Measurements from ENCODE around the gene PPARA. TPM values are rescaled to one million over a fixed set of nuclear protein-coding genes. Genes with fewer than 3 reads are reported as not detected.

PPARA gene
- polyA plus RNA-seq, 1 donor from 2014 or later, result 0.43 TPM

DNA sequence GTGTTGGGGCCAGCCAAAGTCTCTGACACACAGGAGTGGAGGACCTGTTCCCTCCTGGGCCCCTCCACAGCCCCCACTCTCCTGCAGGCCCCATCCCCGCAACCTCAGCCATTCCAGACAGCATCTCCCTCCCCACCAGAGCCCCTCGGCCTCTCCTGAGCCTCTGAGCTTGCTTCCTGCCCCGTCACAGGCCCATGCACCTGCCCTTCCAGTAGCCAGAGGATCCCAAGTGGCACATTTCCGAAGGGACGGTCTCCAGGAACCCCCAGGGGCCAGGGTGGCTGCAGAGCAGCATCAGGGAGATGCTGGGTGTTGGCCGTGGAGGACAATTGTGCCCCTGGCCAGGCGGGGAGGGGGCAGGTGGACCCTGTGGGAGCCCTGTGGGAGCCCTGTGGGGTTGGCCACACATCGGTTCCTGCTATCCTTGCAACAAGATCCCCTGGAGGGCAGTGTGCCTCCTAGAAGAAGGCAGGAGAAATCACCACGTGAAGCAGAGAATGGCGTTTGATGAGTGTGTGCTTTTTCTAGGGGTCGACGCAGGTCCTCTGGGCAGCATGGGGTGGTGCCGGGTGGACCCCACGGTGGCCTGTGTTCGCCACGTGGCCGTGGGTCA lies 45.3 kb upstream of the PPARA start:
- no peaks in the 10 kb centered on the region for H3K9me3 ChIP-seq (ENCODE audit: low read length)
- no peaks in the 10 kb centered on the region for H4K20me1 ChIP-seq (ENCODE audit: insufficient read depth)
- no peak overlapping the region for H3K4me3 ChIP-seq (ENCODE audit: low read length)
- no peaks in the 10 kb centered on the region for H3F3A ChIP-seq (ENCODE audit: insufficient read depth, low read length, poor library complexity, severe bottlenecking)
- H3K9ac ChIP-seq (ENCODE audit: low read length), result no peak overlapping the region
- no peaks in the 10 kb centered on the region for H3K79me2 ChIP-seq (replicated peaks; ENCODE audit: insufficient read depth, low read length)
- no peaks in the 10 kb centered on the region for H3K36me3 ChIP-seq (ENCODE audit: insufficient read depth, low read length)
- H2AFZ ChIP-seq (ENCODE audit: low read depth, low read length), result no peak overlapping the region
- TF ChIP-seq EP300 (conservative IDR thresholded peaks at IDR 0.05; ENCODE audit: poor library complexity, severe bottlenecking) (no peak), MXI1 (conservative IDR thresholded peaks at IDR 0.05; ENCODE audit: poor library complexity, severe bottlenecking) (no peak), RAD21 (conservative IDR thresholded peaks at IDR 0.05) (no peak), SMC3 (conservative IDR thresholded peaks at IDR 0.05; ENCODE audit: poor library complexity) (no peak)
- no peaks in the 10 kb centered on the region for H3K9me2 ChIP-seq (ENCODE audit: insufficient read depth, low read length)
- H3K27ac ChIP-seq (ENCODE audit: low read length), result no peak overlapping the region
- no peak overlapping the region for H3K4me2 ChIP-seq (ENCODE audit: low read length)
- no peaks in the 10 kb centered on the region for H3K27me3 ChIP-seq (ENCODE audit: insufficient read depth, low read depth, low read length)

GRCh38 chr22:46105494-46106278 lies 44.6 kb upstream of the PPARA start:
- TF ChIP-seq POLR2AphosphoS5 (IDR thresholded peaks at IDR 0.05) (no peak), RAD21 (conservative IDR thresholded peaks at IDR 0.05) (no peak)
- no peaks in the 10 kb centered on the region for H3K27me3 ChIP-seq (ENCODE audit: insufficient read depth, low read depth, low read length)
- H3K27ac ChIP-seq (ENCODE audit: low read length), result no peak overlapping the region
- no peak overlapping the region for H2AFZ ChIP-seq (ENCODE audit: low read depth, low read length)
- no peaks in the 10 kb centered on the region for H3K9me2 ChIP-seq (ENCODE audit: insufficient read depth, low read length)
- no peak overlapping the region for H3K4me3 ChIP-seq (ENCODE audit: low read length)
- no peaks in the 10 kb centered on the region for H3F3A ChIP-seq (ENCODE audit: insufficient read depth, low read length, poor library complexity, severe bottlenecking)
- no peaks in the 10 kb centered on the region for H3K9me3 ChIP-seq (ENCODE audit: low read length)
- no peaks in the 10 kb centered on the region for H3K36me3 ChIP-seq (ENCODE audit: insufficient read depth, low read length)
- H3K79me2 ChIP-seq (replicated peaks; ENCODE audit: insufficient read depth, low read length), result no peaks in the 10 kb centered on the region
- H4K20me1 ChIP-seq (ENCODE audit: insufficient read depth), result no peaks in the 10 kb centered on the region
- H3K9ac ChIP-seq (ENCODE audit: low read length), result no peak overlapping the region
- no peak overlapping the region for H3K4me2 ChIP-seq (ENCODE audit: low read length)

GRCh38 chr22:46106279-46107022 lies 43.9 kb upstream of the PPARA start:
- no peaks in the 10 kb centered on the region for H3K79me2 ChIP-seq (replicated peaks; ENCODE audit: insufficient read depth, low read length)
- no peak overlapping the region for H3K9ac ChIP-seq (ENCODE audit: low read length)
- H3F3A ChIP-seq (ENCODE audit: insufficient read depth, low read length, poor library complexity, severe bottlenecking), result no peaks in the 10 kb centered on the region
- TF ChIP-seq EP300 (conservative IDR thresholded peaks at IDR 0.05; ENCODE audit: poor library complexity, severe bottlenecking), result no peak
- no peak for TF ChIP-seq MXI1 (conservative IDR thresholded peaks at IDR 0.05; ENCODE audit: poor library complexity, severe bottlenecking)
- no peak for TF ChIP-seq TAF1 (IDR thresholded peaks at IDR 0.05; ENCODE audit: low read depth)
- TF ChIP-seq REST (IDR thresholded peaks at IDR 0.05; ENCODE audit: borderline replicate concordance), result no peak
- TF ChIP-seq POLR2AphosphoS5 (IDR thresholded peaks at IDR 0.05), result no peak
- no peak for TF ChIP-seq EZH2 (IDR thresholded peaks at IDR 0.05; ENCODE audit: borderline replicate concordance, insufficient read depth, low read length, poor library complexity, severe bottlenecking)
- TF ChIP-seq SMC3 (conservative IDR thresholded peaks at IDR 0.05; ENCODE audit: poor library complexity), result no peak
- TF ChIP-seq RAD21 (conservative IDR thresholded peaks at IDR 0.05), result no peak
- TF ChIP-seq, protein P1, sequence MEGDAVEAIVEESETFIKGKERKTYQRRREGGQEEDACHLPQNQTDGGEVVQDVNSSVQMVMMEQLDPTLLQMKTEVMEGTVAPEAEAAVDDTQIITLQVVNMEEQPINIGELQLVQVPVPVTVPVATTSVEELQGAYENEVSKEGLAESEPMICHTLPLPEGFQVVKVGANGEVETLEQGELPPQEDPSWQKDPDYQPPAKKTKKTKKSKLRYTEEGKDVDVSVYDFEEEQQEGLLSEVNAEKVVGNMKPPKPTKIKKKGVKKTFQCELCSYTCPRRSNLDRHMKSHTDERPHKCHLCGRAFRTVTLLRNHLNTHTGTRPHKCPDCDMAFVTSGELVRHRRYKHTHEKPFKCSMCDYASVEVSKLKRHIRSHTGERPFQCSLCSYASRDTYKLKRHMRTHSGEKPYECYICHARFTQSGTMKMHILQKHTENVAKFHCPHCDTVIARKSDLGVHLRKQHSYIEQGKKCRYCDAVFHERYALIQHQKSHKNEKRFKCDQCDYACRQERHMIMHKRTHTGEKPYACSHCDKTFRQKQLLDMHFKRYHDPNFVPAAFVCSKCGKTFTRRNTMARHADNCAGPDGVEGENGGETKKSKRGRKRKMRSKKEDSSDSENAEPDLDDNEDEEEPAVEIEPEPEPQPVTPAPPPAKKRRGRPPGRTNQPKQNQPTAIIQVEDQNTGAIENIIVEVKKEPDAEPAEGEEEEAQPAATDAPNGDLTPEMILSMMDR (IDR thresholded peaks at IDR 0.05; ENCODE audit: poor library complexity, severe bottlenecking), result no peak
- no peak overlapping the region for H2AFZ ChIP-seq (ENCODE audit: low read depth, low read length)
- no peaks in the 10 kb centered on the region for H4K20me1 ChIP-seq (ENCODE audit: insufficient read depth)
- H3K27ac ChIP-seq (ENCODE audit: low read length), result no peak overlapping the region
- H3K9me3 ChIP-seq (ENCODE audit: low read length), result no peaks in the 10 kb centered on the region
- H3K4me3 ChIP-seq (ENCODE audit: low read length), result no peak overlapping the region
- no peaks in the 10 kb centered on the region for H3K27me3 ChIP-seq (ENCODE audit: insufficient read depth, low read depth, low read length)
- no peaks in the 10 kb centered on the region for H3K9me2 ChIP-seq (ENCODE audit: insufficient read depth, low read length)
- H3K36me3 ChIP-seq (ENCODE audit: insufficient read depth, low read length), result no peaks in the 10 kb centered on the region
- no peak overlapping the region for H3K4me2 ChIP-seq (ENCODE audit: low read length)
